ENCODE measurements around the gene TMEM63C. TPM values are rescaled to one million over a fixed set of nuclear protein-coding genes. Genes with fewer than 3 reads are reported as not detected.

Gene TMEM63C
- total RNA-seq, 1 experiment from 2014 or later: 5.7 TPM

GRCh38 chr14:77302926-77303325, 121.3 kb downstream of the TMEM63C start:
- intact Hi-C loops (cut with micrococcal nuclease): loop anchor here (2.0 to 5.0 kb wide), 2 partner anchors 14 to 154 kb away; partner anchors contain the start of genes AHSA1 and VIPAS39
- H3K4me2 ChIP-seq (ENCODE audit: low read length): peak overlapping the region; percentile 55
- H3K4me1 ChIP-seq (ENCODE audit: control insufficient read depth in 1 of 2, insufficient read depth in 2 of 2, low read length in 2 of 2): peaks cover 19 to 22% of the 10 kb centered on the region in 2 experiments
- no peaks in the 10 kb centered on the region for H3K79me2 ChIP-seq (ENCODE audit: insufficient read depth, low read length)
- no TSS peak for BruUV-seq (replicated peaks)
- H3K36me3 ChIP-seq (ENCODE audit: control insufficient read depth in 1 of 2, insufficient read depth in 2 of 2, low read length in 2 of 2): no peaks in the 10 kb centered on the region; a peak in 1 of 4 replicates
- TF ChIP-seq SIN3A (IDR thresholded peaks at IDR 0.05; ENCODE audit: low read depth) (no peak), TCF7L2 (IDR thresholded peaks at IDR 0.05; ENCODE audit: borderline replicate concordance, extremely low read depth, insufficient read depth, insufficient read length) (peak; percentile 90), ATF3 (IDR thresholded peaks at IDR 0.05) (no peak), CBX3 (IDR thresholded peaks at IDR 0.05; ENCODE audit: low read depth) (peak; percentile 74; the same call in 1 of the 2 replicates), CTCF (IDR thresholded peaks at IDR 0.05 in 2 of 3, conservative IDR thresholded peaks at IDR 0.05 in 1 of 3; ENCODE audit: borderline replicate concordance in 1 of 3, insufficient read depth in 1 of 3, low read depth in 2 of 3, low read length in 2 of 3) (0 out of 6 replicates have a peak, but pooled peaks of 1 of the 3 experiments have one; percentile 16), FOSL1 (IDR thresholded peaks at IDR 0.05; ENCODE audit: low read depth) (peak; percentile 82), JUND (IDR thresholded peaks at IDR 0.05) (peak; percentile 77), CEBPB (IDR thresholded peaks at IDR 0.05; ENCODE audit: low read depth) (no peak), SP1 (IDR thresholded peaks at IDR 0.05; ENCODE audit: low read depth) (peak; percentile 44)
- H3K9me2 ChIP-seq (ENCODE audit: insufficient read depth): no peaks in the 10 kb centered on the region
- peak; percentile 81 for ATAC-seq
- no peak overlapping the region; the same call in 1 of the 2 replicates for H3K27ac ChIP-seq (ENCODE audit: low read depth, low read length)
- H2AFZ ChIP-seq (ENCODE audit: low read depth, low read length, poor library complexity, severe bottlenecking): no peak overlapping the region
- RAD21 ChIA-PET (ENCODE audit: low non-redundant PET in 1 of 2, low total read pairs in 2 of 2, uncharacterized antibody in 2 of 2, unreplicated experiment in 2 of 2): interaction anchor here in 1 of 2 experiments (1.2 to 2.3 kb wide), 2 partner anchors 13 to 151 kb away, joined by 3 to 6 read pairs; no protein-coding TSS in a partner anchor
- H3K27me3 ChIP-seq (ENCODE audit: insufficient read depth, low read length): no peaks in the 10 kb centered on the region
- no peaks in the 10 kb centered on the region for H4K20me1 ChIP-seq (ENCODE audit: insufficient read depth)
- H3K9me3 ChIP-seq (ENCODE audit: control insufficient read depth in 1 of 2, insufficient read depth in 1 of 2, low read depth in 1 of 2, low read length in 2 of 2): no peaks in the 10 kb centered on the region
- peak; percentile 65 for DNase-seq (ENCODE audit: low read depth, low spot score)
- CTCF ChIA-PET: interaction anchor here (1.4 to 5.3 kb wide), 5 partner anchors 12 to 430 kb away, joined by 3 to 89 read pairs (median 9); partner anchors contain the start of genes GSTZ1 and POMT2
- POLR2A ChIA-PET: interaction anchor here (1.2 kb wide), 1 partner anchor 13 kb away, joined by 4 read pairs; no protein-coding TSS in a partner anchor
- H3K9ac ChIP-seq (ENCODE audit: low read length): no peak overlapping the region
- H3K4me3 ChIP-seq (replicated peaks in 1 of 2; ENCODE audit: low read depth in 1 of 2, low read length in 2 of 2): no peak overlapping the region

Measured in HCT116 (cell line).